Stomach (tissue), 4 donors: ENCODE data around the gene IQGAP3.

Experiments used
- CTCF ChIP-seq, 7 experiments: fragments of 450-650 bp in 4 of 7; fragments of 200-600 bp in 3 of 7; sonication (generic) in 3 of 7; IDR thresholded peaks; one replicate each; pipeline ENCODE4 v1.5.1; 2016 to 2019; ENCODE audit warnings: antibody characterized with exemption in 7 of 7, control low read depth in 2 of 7, mild to moderate bottlenecking in 1 of 7
- EP300 ChIP-seq: sonication (generic); formaldehyde crosslinking; IDR thresholded peaks from one replicate; pipeline ENCODE4 v1.6.1; 2017; ENCODE audit warnings: antibody characterized with exemption

GRCh38 chr1:156589546-156589945 lies 17.2 kb upstream of the IQGAP3 start:
- no peak for TF ChIP-seq EP300
- no peak for TF ChIP-seq CTCF (IDR thresholded peaks at IDR 0.05)
